D721Med (cell line): ENCODE measurements around the gene TGM2.

ENCODE experiments used
- DNase-seq: peaks from one replicate; pipeline ENCODE4 v3.0.0; 2011; ENCODE audit warnings: low spot score; ENCODE audit not compliant: insufficient read length
- FAIRE-seq: peaks from 2 replicates; lab custom pipeline; 2011; peaks lifted over from hg19 to GRCh38; lab: Jason Lieb, UNC
- TF ChIP-seq, protein P1 (sequence below): IDR thresholded peaks from 2 replicates; pipeline ENCODE4 v1.5.1; 2012; ENCODE audit warnings: mild to moderate bottlenecking, control low read depth; ENCODE audit not compliant: insufficient read depth; ENCODE audit errors: missing control alignments

The TGM2 gene

DNA sequence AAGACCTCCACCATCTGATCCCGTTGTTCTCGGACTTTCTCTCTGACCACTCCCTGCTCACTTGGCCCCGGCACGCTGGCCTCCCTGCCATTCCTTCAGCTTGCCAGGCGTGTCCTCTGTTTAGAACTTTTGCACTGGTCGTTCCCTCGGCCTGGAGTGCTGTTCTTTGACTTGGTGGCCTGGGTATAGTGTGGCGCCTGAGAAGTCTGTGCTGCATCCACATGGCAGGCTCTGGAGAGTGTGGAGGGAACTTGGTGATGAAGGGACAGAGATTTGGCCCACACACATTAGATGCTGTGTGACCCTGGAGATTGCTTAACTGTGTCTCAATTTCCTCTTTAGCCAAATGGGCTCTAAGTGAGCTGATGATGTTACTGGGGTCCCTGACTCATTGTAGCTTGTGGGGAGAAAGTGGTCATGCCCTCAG, 13.0 kb upstream of the TGM2 start:
- no peak for DNase-seq
- TF ChIP-seq, protein P1, sequence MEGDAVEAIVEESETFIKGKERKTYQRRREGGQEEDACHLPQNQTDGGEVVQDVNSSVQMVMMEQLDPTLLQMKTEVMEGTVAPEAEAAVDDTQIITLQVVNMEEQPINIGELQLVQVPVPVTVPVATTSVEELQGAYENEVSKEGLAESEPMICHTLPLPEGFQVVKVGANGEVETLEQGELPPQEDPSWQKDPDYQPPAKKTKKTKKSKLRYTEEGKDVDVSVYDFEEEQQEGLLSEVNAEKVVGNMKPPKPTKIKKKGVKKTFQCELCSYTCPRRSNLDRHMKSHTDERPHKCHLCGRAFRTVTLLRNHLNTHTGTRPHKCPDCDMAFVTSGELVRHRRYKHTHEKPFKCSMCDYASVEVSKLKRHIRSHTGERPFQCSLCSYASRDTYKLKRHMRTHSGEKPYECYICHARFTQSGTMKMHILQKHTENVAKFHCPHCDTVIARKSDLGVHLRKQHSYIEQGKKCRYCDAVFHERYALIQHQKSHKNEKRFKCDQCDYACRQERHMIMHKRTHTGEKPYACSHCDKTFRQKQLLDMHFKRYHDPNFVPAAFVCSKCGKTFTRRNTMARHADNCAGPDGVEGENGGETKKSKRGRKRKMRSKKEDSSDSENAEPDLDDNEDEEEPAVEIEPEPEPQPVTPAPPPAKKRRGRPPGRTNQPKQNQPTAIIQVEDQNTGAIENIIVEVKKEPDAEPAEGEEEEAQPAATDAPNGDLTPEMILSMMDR = no peak
- no peak for FAIRE-seq

DNA sequence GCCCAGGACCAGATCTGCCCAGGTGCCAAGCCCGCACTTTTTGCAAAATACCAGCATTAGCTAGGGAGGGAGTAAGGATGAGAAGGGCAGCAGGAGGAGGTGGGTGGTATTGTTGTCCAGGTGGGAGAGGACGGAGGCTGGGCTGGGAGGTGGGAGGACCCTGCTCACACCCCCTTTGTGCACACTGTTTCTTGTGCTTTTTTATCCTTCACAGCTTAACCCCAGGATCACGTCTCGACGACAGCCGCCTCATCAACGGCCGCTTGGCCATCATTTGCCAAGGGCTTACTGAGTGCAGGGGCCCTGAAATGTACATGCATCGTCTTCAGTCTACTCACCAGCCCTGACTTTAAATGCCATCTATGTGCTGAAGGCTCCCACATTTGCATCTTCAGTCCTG, 12.1 kb upstream of the TGM2 start:
- DNase-seq = no peak
- TF ChIP-seq, protein P1 = no peak
- no peak for FAIRE-seq

DNA sequence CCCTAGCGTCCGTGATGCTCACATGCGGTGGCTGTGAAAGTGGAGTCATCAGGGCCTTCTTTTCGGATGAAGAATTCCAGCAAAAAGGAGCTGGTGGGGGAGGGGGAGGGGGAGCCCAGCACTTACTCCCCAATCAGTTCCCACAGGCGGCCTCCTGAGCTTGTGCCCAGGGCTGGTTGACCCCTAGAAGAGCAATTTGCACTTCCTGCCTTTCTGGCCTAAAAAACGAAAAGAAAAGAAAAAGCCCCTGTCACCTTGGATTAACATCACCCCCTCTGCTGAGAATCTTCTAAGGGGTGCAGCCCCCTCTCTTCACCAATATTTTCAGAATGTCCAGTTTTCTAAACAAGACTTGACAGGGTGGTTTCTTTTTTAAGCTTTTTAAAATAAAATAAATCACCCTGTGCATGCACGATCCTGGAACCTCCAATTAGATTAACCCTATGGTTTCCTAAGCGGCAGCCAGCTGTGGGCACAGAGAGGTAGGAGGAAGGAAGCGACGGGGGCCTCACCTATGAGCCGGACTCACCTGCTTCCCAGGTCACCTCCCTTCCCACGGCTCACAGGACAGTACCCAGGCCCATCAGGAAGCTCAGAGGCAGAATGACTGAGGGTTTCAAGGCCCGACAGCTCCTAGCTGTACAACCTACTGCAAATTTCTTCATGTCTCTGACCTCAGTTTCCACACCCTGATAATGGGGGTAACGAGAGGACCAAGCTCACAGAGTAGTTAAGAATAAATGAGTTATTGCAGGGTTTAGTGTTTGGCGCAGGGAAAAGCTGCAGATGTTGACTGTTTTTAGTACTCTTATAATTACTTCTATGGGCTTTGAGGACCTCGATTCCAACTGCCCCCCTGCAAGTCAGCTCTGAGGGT, 10.5 kb upstream of the TGM2 start:
- no peak for FAIRE-seq
- TF ChIP-seq, protein P1 = no peak
- DNase-seq = no peak

DNA sequence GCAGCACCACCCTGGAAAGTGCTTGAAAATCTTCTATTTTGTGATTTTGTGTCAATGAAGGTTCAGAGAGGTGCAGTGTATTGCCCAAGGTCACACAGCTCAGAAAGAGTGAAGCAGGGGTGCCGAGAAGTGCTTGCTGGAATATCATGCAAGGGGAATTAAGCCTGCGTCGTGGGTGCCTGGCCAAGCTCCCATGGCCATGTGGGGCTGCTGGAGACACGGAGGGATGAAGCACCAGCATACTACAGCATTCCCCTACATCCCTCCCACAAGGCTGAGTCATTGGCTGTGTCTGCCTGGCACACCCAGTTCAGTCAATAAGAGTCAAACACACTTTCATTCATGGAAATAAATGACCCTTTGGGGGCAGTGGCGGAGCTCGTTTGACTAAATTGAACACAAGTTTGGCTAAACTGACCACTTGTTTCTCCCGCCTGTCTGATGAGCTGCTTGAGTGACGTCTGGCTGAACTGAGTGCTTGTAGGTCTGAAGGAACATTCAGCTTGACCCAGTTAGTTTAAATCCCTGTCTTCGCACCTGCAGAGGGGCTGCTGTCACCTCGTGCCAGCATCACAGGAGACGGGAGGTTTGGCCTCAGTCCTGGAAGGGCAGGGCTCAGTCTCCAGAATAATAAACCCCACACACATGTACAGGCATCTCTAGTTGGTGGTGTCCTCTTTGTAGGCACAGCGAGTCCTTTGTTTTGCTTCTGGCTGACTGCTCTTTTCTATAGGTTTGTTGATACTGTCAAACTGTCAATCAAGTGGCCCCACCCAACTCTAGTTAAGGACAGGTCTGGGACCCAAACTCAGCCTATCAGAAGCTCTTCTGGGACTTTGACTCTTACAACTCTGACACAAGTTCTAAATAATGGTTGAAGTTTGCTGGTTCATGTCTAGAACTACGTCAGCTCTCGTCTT, 8.4 kb upstream of the TGM2 start:
- no peak for FAIRE-seq
- TF ChIP-seq, protein P1 = no peak
- DNase-seq = no peak

DNA sequence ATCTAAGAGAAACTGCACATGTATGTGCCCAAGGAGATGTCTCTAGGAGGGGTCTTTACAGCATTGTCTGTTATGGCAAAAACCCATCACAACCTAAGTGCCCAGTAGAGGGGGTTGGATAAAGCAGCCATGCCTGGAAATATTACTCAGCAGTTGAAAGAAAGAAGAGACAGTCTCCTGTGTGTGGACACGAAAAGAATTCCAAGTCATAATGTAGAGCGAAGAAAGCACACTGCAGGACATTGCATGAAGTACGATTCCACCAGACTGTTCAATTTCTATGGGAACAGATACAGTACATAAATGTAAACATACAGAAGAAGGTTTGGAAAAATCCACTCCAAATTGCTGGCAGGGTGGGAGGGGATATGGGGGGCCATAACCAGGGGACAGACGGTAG, 7.3 kb upstream of the TGM2 start:
- DNase-seq (no peak), FAIRE-seq (no peak)
- TF ChIP-seq, protein P1 = no peak

DNA sequence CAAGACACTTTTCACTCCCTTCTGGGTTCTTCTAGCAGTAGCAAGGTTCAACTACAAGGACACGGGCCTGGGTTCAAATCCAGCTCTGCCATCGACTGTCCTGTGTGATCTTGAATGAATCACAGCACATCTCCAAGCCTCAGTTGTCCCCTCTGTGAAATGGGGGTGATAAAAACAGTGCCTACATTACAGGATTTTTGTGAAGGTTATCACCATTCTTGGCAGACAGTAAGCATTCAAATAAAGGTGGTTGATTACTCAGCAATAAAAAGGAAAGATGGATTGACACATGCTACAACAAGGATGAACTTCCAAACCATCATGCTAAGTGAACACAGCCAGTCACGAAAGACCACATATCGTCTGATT, 6.6 kb upstream of the TGM2 start:
- FAIRE-seq (no peak), DNase-seq (no peak)
- TF ChIP-seq, protein P1 = no peak
